ENCODE measurements around the gene CENPB. TPM values are rescaled to one million over a fixed set of nuclear protein-coding genes. Genes with fewer than 3 reads are reported as not detected.

CENPB gene, protein sequence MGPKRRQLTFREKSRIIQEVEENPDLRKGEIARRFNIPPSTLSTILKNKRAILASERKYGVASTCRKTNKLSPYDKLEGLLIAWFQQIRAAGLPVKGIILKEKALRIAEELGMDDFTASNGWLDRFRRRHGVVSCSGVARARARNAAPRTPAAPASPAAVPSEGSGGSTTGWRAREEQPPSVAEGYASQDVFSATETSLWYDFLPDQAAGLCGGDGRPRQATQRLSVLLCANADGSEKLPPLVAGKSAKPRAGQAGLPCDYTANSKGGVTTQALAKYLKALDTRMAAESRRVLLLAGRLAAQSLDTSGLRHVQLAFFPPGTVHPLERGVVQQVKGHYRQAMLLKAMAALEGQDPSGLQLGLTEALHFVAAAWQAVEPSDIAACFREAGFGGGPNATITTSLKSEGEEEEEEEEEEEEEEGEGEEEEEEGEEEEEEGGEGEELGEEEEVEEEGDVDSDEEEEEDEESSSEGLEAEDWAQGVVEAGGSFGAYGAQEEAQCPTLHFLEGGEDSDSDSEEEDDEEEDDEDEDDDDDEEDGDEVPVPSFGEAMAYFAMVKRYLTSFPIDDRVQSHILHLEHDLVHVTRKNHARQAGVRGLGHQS
- total RNA-seq, result 87.7 and 89.1 TPM in 2 replicates

DNA sequence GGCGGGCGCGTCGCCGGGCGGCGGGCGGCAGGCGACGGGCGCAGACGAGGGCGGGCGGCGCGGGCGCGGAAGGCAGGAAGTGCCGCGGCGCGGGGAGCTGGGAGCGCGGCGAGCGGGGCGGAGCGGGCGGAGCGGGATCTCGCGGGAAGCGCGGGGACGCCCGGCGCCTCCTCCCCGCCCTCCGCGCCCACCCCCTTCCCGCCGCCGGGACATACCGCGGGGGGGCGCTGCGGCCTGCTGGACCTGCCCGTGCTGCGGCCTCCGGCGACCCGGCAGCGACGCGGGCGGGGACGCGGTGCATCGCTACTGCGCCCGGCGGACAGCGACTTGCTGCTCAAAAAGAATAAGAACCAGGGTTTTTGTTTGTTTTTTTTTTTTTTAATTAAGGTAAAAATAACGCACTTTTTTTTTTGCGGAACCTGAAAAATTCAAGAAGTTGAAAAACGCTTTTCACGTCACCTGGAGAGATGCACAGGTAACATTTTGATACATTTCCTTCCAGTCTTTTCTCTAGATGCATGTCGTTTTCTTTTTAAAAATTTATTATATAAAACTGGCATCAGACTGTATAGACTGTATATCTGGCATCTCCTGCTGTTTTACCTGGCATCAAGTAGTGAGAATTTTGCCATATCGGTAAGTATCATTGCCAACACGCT is at the start of gene CENPB:
Gene CENPB, minus strand, starts transcription at position 76 of the 659 bp plus-strand sequence. CDS start 257 bp downstream, outside the sequence.

DNA sequence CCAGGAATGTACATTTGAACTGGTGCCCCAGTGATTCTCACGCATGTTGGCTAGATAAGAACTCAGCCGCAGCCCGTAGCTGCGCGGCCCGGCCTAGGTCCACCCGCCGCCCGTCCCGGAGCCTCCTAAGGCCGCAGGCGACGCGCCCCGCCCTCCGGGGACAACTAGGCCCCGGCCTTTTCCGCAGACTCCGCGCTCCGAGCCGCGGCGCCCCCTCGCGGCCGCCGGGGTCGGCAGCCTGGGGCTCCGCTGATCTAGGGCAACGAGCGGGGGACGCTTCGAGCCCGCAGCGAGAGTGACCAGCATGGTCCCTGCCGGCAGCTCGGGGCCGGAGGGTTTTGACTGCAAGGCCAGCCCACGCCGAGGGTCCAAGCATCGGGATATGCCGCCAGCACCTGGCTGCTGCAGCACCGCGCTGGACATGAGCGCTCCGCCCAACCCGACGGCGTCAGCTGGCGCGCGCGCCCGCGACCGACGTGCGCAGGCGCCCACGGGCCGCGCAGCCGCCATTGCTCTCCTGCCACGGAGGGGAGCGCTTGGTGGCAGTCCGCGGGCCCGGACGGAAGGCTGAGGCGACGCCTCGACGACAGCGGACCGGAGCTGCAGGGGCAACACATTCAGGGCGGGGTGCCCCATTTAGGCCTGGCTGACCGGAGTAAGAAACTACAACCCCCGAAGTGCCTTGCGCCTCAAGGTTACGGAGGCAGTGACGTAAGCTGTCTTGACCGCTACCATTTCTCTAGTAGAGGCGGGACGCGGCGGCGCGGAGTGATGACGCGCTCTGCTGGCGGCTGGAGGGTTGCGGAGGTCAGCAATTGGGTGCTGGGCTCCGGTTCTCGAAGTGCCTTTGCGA is 33.7 kb upstream of the CENPB start, which contains the start of gene AP5S1:
Gene AP5S1, plus strand, starts transcription at position 500 of the 853 bp plus-strand sequence. CDS start 1,571 bp downstream, outside the sequence.

DNA sequence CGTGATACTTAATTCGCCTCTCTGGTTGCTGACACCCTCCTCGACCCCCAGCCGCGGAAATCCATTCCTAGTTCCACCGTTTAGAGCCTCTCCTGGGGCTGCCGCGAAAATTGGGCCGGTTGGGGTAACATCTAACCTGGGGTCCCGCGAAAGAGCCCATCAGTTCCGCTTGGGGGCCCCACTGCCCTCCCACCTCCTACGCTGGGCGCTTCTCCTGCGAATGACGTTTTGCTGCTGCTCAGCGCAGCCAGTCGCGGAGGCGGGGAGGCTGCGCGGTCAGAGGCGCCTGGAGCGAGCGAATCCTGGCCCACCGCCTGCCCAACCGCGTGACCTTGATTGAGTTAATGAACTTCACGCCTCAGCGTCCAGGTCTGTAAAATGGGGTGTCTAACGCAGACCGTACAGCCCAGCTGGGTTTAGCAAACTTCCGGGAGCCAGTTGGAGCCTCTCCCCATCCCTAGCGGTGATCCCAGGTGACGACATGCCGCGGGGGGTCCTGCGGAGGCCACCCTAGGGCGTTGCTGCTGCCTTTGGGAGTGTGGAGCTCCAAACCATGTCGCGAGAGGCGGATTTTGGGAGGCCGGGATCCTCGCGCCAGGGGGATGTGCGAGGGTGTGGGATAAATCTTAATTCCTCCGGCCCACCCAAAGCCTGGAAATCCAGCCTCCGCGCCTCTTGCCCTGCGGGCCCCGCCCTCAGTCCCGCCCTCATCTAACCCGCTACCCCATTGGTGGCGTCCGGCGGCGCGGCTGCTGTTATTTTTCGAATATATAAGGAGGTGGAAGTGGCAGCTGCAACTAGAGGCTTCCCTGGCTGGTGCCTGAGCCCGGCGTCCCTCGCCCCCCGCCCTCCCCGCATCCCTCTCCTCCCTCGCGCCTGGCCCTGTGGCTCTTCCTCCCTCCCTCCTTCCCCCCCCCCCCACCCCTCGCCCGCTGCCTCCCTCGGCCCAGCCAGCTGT is 9.2 kb upstream of the CENPB start, which contains the start of gene CDC25B:
Gene CDC25B, plus strand, starts transcription at position 800 of the 958 bp plus-strand sequence. CDS start 222 bp downstream, outside the sequence.

DNA sequence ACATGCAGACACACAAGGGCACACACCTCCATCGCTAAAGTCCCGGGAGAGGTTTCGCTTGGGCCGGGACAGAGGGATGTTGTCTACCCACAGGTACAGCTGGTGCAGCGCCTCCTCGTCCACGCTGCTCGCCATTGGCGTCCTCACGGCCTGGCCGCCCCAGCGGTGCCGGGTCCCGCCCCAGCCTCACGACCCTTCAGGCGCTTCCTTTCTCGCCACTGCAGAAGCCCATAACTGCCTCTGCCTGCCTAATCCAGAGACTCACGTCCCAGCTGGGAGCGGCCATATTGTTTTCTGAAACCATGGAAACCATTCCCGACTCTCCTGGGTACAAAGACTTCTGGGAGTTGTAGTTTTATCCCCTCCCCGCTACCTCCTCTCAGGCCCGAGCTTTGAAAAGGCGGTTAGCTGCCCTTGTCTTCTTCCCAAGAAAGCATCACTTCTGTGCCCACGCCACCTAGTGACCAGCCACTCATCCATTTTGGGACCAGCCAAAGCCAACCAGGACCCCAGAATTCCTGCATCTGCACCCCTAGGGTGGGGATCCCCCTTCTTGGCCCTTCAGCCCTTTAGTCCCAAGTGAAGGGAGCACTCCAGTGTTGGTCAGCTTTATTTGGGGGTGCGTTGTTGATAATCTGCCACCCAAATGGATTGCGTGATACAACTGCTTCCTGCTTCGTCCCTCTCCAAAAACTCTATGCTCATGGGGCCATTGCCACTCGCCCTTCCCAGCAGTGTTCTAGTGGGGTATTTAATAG is 5.2 kb downstream of the CENPB start, which contains the start of gene SPEF1:
Gene SPEF1, minus strand, starts transcription at position 296 of the 758 bp plus-strand sequence. Its CDS starts 161 bp downstream, at position 135.

DNA sequence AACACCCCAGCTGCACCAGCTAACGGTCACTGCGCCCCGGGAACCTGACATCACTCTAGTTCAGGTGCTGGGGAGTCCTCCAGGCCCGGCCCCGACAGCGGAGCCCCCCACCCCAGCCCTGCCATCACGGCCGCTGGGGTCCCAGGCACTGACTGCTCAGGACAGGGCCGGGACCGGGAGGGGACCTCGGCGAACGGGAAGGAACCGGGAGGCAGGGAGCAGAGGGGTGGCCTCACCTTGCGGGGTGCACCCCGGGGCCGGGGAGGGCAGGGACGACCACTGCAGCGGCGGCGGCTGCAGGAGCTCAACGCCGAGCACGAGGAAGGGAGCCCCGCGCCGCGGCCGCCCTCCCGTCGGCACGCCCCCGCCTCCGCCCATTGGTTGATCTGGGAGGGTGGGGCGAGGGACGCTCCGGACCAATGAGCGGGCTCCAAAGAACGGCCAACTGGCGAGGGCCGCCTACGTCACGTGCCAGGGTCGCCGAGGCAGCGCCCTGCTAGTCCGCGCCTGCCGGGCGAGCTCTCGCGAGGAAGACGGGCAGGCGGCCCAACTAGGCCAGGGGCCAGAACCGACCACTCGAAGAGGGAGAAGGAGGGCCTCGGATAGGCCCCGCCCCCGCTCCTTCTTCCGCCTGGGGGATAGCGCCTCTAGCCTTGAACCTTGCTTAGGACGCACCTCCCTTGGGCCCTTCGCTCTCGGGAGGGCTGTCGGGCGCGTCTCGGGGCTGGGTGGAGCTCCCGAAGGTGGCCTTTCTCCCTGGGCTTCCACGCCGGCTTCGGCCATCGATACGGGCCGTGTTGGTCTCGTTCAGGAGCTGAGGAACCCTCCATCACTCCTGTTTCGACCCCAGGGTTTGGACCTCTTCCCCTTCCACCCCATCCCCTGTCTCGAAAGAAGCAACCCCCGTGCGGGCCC is 18.9 kb downstream of the CENPB start, which contains the start of gene ADISSP:
Gene ADISSP, minus strand, starts transcription at position 327 of the 915 bp plus-strand sequence. CDS start 7,653 bp downstream, outside the sequence.

Other genes starting within 250 kb of the CENPB start
- gene GFRA4, start 123.3 kb downstream of the CENPB start, total RNA-seq, result not detected in 2 replicates
- gene ADAM33, start 104.7 kb downstream of the CENPB start, total RNA-seq, result 14.7 and 15.3 TPM in 2 replicates
- not detected in 2 replicates for gene SIGLEC1, start 74.1 kb downstream of the CENPB start, total RNA-seq
- gene HSPA12B, start 54.1 kb downstream of the CENPB start, total RNA-seq, result 0.45 and 0.50 TPM in 2 replicates
- gene ADISSP, start 19.0 kb downstream of the CENPB start, total RNA-seq, result 70.6 and 77.5 TPM in 2 replicates
- 0.15 and 0.17 TPM in 2 replicates for gene SPEF1, start 5.3 kb downstream of the CENPB start, total RNA-seq
- 98.1 and 117 TPM in 2 replicates for gene CDC25B, start 9.6 kb upstream of the CENPB start, total RNA-seq
- gene AP5S1, start 33.8 kb upstream of the CENPB start, total RNA-seq, result 18.9 and 19.7 TPM in 2 replicates
- gene MAVS, start 60.1 kb upstream of the CENPB start, total RNA-seq, result 19.6 and 19.7 TPM in 2 replicates
- gene PANK2, start 102.6 kb upstream of the CENPB start, total RNA-seq, result 29.9 and 33.3 TPM in 2 replicates
- 10.6 and 13.3 TPM in 2 replicates for gene RNF24, start 228.8 kb upstream of the CENPB start, total RNA-seq